Measurements from ENCODE around the gene PCSK6.

PCSK6 gene

DNA sequence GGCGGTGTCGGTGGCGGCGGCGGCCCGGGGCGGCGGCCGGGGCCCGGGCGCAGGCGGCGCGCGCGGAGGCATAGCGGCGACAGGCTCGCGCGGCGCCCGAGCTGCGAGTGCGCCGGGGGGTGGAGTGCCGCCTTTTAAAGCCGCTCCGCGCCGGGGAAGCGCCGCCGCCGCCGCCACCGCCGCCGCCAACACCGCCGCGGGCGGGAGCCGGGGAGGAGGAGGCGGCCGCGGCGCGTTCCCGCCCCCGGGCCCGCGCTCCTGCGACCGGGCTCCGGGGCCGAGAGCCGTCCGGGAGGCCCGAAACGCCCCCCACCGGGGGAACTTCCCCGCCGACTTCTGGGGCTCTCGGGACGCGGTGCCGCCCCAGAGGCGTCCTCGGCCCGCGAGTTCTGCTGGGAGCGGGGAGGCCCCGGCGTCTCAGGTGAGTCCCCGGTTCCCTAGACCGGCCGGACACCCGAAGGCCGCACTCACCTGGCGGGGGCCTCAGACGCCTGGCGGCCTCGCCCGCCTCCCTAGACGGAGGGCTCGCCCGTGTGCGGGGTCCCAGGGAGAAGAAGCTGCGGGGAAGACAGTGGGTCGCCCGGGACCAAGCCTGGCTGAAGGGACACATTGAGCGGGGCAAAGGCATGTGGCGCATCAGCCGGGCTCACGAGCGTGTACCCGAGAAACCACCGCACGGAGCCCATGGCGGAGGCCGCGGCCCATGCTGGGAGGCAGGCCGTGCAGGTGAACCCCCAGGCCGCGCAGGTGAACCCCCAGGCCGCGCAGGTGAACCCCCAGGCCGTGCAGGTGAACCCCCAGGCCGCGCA lies at the start of gene PCSK6:
PCSK6 (minus strand) TSS at position 109 of the 809 bp plus-strand sequence; CDS start at position 72, 37 bp downstream.
- no peak for DNase-seq

DNA sequence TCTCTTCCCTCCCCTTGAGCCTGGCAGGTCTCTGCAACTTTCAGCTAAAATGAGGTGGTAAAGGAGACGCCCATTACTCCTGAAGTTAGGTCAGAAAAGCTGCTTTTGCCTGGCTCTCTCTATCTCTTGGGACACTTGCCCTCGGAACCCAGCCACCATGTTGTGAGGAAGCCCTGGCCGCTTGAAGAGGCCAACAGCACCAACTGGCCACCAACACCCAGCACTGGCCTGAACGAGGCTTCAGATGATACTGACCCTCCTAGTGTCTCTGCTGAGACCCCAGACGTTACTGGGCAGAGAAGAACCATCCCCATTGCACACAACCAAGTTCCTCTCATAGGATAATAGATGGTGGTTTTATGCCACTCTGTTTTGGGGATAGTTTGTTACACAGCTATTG lies 49.5 kb upstream of the PCSK6 start:
- no peak for DNase-seq

DNA sequence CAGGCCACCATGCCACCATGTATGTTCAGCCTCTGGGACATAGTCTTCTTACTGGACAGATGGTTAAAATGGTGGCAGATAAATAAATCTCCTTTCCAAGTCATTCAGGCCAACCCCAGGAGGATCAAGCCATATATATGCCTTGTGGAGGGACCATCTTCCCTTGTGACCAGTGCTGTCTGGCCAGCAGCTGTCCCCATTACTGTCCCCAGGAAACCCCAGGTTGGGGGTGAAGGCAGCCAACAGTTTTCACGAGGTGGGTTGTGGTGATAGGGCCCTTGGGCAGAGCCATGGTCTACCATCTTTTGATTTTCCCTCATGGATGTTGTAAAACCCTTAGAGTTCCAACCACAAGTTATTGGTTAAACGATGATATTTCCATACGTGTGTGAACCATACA lies 48.7 kb upstream of the PCSK6 start:
- DNase-seq: no peak

DNA sequence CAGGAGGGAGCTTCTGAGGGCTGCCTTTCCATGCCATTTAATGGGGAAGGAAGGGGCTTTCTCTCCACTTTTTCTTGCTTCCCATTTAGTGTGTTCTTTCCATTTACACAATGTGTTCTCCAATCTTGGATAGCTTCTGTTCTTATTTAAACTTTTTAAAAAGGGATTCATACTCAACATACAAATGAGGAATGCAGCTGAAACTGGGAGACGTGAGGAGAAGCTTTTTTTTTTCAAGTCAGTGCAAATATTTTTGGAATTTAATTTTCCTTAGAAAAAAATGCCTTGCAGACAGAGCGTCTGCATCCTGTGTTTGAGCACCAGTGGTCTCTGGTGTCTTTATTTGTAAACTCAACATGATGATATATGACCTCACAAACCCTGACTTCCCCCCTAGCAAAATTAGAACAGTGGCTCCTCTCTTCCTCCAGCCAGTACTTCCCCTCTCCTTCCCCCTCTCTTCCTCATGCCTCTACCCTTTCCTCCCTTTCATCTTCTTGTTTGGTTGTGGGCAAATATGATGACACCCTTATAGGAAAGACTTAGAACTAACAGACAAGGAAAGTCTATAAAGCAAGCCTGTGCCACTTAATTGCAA lies 48.1 kb upstream of the PCSK6 start:
- DNase-seq: no peak

DNA sequence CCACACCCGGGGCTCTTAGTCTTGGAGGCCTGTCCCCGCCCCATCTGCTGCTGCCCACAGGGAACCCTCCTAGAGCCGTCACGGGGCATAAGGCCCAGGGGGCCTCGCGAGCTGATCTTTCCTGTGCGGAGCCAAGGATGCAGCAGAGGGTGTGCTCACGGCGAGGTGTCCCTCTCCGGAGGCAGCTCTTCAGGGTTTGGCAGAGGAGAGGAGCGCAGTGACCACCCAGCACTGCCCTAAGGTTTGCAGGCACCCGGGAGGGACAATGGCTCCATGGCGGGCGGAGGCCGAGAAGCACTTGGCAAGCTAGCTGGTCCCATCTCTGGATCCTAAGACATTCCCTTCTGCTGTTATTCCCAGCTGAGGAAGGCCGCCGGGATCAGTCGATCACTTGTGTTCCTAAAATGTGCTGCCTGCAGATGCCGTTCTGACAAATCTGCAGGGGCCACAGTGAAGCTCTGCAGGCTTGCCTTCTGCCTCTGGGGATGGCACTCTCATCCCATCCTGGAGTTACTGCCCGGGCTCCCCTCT lies 47.4 kb upstream of the PCSK6 start:
- no peak for DNase-seq

DNA sequence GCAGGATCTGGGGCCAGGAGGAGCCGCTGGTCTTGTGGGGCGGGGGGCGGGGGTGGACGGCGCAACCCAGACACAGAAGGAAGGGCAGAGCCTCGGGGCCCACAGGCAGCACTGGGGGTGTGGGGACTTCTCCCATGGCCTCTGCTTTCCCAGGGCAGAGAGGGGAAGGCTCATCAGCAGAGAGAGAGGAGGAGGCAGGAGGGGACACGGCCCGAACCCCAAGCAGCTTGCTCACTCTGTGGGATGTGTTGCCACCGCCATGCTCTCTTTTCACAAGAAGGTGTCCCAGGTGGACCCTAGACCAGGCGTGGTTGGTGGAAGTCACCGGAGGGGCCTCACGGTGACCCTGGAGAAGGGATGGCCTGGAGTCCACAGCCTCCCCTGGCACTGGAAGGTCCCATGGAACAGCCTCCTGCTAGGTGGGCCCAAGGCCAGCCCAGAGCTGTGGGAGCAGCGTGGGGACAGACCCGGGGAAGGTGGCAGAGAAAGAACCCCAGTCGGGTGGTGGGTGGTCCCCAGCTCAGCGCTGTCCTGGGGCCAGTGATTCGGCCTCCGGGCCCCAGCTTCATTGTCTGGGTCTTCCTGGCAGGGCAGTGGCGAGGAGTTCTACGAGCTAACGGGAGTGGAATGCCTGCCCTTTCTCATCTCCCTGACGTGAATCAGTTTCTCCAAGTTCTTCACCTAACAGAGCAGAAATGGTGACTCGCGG lies 46.8 kb upstream of the PCSK6 start:
- DNase-seq: no peak

DNA sequence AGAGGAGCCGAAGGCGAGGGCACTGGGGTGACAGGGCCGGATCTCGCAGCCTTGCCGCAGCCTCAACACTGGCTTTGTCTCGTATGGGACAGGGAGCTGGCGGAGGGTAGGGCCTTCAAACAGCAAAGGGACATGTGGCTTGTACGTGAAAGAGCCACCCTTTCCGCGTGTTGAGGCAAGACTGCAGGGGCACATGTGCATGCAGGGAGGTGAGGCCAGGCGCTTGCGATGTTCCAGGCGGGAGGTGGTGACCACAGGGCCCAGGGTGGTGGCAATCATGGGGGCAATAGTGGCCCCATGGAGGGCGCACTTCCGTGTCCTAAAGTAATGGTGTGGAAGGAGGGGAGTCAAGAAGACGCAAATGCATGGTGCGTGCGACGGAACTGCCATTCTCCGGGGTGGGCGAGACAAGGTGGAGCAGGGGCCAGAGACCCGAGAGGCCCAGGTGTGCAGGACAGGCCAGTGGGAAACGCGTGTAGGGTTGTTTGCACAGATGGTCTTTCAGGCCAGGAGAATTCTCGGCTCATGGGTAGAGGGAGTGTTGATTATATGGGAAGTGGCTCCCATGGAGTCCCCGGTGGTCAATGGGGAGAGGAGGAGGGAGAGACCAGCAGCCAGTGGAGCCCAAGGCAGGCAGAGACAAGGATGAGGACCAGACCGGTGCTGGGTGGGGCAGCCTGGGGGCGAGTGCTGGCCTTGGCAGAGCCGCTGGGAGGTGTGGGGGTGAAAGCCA lies 45.8 kb upstream of the PCSK6 start:
- no peak for DNase-seq

DNA sequence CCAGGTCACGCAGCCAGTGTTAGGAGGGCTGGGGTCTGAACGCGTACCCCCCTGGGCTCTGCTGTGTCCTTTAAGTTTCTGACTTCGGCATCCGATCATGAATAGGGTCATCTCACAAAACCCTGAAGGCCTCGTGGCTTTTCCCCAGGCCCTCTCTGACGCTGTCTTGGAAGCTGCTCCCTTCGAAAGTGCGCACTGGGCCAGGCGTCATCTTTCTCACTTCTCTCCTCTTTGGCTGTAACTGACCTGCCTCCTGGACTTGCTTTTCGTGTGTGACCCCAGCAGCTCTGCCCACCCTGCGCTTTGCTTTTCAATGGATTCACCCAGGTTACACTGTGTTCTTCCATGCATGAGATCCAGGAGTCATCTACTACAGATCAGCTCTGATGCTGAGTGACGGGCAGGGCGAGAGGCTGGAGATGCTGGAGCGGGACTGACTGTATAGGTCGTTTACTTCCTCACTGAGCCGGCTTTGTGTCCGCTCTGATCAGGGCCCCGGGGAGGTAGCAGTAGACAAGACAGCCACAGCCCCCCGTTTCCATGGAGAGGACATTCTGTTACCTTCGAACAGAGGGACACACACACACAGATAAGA lies 45.0 kb upstream of the PCSK6 start:
- peak; percentile 70 for DNase-seq

DNA sequence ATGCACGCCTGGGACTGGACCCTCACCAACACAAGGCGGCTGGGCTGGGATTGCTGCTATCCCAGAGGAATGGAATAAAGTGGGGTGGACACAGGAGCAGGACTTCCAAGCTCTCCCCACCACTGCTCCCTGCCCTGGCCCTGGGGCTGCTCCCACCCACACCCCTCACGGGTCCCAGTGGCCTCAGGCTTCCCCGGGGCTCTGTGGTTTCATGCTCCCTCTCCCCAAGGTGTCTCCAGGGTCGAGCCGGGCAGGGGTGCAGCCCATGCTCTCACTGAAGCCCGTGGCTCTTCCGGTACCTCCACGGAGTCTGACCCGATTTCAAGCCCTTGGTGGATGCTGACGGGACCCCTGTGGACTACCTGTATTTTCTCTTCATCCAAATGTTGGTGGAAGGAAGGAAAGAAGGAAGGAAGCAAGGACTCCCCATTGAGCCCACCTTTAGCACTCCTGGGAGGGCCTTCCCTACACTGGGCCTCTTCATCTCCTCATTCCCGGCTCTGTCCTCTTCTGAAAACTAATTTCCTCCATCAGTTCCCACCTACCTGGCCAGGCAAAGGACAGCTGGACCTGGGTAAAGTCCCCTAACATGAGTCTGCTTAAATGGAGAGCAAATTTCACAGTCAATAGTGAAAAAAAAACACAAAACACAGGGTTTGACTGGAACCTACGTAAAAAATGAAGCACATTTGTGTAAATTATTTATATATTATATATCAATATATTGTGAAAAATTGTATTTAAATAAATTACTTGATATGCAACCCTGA lies 44.0 kb upstream of the PCSK6 start:
- DNase-seq: no peak

DNA sequence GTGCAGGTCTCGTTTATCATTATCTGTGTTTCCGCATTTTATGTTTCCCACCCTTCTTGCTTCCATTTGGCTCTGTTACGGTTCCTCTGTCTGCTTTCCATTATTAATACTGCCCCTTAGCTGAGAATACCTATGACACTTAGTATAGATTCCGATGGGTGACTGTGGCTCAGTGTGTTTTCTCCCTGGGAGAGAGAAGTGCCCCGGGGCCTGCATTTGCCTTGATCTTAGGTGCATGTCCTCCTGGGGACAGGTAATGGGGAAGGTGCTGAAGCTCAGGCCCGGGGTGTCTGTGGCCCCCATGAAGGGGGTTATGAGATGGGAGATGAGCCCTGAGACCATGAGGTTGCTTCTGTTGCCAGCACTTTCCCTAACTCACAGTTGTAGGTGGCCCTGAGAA lies 43.4 kb upstream of the PCSK6 start:
- DNase-seq: no peak

DNA sequence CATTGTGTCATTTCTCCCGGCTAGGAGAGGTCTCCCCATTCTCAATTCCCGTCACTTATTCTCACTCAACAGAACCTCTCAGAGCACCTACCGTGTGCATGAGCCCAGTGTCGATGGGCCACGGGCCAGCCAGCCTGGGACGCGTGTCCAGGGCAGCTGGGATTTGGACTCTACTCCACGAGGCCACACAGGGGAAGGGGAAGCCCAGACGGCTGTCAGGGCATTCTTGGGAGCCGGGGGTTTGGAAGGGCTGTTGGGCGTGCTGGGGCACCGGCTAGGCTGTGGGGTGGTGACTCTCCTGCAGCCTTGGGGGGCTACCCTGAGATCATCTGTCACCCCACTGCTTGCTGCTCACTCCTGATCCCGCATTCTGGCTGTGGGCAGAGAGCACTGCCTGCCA lies 41.7 kb upstream of the PCSK6 start:
- DNase-seq: no peak

DNA sequence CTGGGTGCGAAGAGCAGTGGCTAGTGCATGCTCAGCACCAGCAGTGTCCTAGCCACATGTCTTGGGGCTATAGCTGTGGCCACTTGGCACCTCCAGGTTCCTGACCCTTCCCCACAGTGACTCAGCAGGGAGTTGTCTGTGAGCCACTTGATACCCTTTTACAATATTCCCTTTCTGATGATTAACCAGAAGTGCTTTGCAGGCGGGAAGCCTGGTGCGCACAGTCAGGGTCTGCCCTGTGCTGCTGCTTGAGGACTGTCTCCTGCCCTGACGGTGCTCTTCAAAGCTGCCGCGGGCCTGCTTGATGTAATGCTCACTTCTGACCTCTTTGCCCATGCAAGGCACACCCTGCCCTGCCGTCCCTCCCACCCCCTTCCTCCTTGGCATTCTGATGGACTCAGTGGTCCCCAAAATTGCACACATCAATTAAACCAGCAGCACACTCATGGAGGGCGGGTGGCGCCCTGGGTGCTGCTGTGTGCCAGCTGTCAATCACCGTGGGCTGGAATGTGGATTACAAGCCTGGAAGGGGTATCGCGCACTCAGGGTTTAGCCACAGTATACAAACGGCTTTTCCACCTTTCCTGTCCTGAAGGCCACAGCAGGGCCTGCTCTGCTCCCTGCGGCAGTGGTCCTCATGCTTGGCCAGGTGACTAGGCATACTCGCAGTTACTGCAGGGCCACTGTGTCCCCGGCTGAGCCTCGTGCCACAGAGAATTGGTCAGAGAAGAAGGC lies 40.9 kb upstream of the PCSK6 start:
- no peak for DNase-seq

DNA sequence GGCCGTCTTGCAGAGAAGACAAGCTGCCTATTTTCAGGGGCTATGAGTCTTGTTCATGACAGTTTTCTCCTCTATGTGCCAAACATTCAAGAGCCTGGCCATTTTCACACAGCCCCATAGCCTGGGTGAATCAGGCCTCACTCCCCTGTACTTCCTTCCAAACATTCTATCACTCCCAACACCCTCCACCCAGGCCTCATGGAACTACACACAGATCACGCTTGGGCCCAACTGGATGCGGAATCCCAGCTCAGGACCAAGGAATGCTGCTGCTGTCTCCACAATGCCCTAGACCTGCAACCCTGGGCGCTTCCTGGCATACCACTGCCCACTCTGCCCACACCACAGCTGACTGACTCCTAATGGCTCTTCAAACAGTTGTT lies 39.4 kb upstream of the PCSK6 start:
- DNase-seq: no peak

DNA sequence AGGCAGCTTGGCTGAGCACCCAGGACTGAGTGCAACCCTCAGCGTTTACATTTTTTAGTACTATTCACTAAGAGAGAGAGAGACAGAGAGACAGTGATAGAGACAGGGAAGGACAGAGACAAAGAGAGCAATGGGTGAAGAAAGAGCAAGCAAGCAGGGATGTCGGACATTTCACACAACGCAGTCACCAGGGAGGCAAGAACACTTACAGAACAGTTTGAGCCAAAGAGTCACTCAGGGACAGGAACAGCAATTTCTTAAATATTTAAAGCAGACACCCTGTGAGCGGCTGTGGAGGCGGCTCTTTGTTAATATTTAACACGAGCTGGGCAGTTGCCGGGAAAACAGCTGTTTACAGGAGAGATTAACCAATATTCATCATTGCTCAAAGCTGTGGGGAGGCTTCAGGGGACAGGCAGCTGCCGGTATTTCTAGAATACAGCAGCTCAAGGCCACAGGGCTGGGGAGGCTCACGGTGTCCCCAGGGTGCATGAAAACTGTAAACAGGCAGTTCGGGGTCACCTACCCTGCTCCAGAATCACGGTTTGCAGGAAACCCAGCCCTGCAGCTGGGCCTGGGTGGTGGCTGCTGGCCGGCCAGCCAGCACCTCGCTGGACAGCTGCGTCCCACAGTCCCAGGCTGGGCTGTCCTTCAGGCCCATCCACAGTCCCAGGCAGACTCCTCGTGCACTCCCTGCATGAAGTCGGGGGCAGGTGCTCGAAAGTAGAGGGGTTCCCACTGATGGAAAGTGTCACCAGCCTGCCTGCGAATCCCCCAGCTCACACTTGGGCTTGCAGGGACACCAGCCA lies 38.8 kb upstream of the PCSK6 start:
- peak; percentile 52 for DNase-seq

DNA sequence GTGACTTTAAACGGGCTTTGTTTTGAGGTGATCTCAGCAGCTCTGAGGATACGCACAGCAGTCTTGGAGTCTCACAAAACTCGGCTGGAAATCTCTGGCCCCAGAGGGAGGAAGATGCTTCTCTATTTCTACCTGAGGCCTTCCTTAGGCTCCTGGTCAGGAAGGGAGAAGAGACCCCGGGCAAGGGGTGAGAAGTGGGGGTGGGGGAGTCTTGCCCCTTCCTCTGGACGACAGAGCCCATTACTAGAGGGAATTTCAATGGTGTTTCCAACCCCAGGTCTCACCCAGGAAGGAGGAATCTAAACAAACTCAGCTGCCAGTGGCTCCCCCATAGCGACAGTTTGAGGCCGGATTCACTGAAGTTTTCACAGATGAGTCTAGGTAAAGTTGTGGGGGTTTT lies 37.4 kb upstream of the PCSK6 start:
- DNase-seq: no peak

DNA sequence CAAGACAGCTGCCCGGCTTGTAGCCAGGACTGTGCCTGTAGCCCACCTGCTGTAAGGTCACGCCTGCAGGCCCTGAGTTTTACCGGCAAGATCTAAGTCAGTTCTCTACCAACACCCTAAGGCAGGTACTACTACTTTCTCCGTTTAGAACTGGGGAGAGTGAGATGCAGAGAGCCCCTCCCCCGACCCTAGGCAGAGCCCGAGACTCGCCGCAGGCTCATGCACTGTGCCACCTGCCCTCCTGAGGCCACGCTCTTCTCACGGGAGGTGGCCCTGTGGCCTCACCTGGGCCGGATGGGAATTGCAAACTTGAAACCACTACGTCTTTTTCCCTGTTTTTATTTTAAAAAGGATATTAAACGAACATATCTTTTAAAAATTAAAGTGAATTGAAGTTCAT lies 36.9 kb upstream of the PCSK6 start:
- no peak for DNase-seq

DNA sequence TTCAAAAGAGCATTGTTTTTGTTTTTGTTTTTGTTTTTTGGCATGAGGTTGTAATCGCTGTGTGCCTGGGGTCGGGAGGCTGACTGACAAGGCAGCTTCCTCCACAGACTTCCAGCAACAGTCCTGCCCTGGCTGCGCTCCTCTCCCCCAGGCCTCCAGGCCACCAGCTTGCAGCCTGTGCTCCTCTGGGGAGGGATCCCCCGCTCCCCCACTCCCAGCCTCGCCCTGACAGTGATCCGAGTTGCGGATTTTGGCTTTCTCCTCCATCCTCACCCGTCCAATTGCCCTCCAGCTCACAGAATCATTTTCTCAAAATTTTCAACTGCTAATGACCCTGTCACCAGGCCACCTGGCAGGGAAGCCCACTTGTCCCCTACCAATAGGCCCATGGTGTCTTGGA lies 36.5 kb upstream of the PCSK6 start:
- no peak for DNase-seq

DNA sequence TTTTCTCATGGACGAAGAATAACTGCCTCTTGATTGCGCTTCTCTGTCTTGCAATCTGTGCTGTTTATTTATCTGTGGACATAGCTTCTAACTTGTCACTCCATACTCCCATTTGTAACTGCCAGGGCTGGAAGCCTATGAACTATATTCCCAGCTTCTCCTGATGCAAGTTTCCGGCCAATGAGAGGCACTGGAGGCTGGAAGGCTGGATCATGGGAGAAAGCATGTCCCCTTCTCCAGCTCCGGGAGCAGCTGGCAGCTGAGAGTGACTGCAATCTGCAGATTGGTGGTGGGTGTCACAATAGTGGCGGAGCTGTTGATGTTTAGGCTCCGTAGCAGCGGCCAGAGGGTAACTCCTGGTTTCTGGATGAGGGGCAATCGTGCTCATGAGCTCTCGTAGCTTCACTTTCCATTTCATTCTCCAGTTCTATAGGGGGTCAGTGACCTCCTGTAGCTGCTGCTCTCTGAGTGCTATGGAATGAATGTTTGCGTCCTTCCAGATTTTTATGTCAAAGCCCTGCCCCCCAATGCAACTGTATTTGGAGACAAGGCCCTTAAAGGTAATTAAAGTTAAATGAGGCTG lies 35.7 kb upstream of the PCSK6 start:
- DNase-seq: no peak

DNA sequence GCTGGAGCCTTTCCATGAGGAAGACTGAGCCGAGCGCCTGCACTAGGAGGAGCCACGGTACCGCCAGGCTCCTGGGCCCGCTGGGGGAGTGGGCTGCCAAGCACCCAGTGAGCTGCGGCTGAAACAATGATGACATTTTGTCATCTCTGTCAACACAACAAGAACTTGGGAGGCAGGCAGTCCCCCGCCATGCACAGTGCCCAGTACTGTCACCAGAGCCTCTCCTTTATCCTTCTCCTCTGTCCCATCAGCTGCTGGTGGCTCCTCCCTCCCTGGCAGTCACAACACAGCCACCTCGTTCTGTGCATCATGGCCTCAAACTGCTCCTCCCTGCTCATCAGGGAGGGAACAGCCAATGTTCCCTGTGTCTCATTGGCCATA lies 34.0 kb upstream of the PCSK6 start:
- DNase-seq: no peak

Data from retina (tissue), 1 donor.